C4-2B (cell line): ENCODE data around the gene INPP4A.

Source experiments
- ZFX ChIP-seq: fragments of 450-650 bp; IDR thresholded peaks from 2 replicates; pipeline ENCODE4 v1.6.1; 2017
- TF ChIP-seq, protein P1 (sequence below): fragments of 450-650 bp; conservative IDR thresholded peaks from 2 replicates; pipeline ENCODE4 v1.5.1; 2017; ENCODE audit warnings: mild to moderate bottlenecking

DNA sequence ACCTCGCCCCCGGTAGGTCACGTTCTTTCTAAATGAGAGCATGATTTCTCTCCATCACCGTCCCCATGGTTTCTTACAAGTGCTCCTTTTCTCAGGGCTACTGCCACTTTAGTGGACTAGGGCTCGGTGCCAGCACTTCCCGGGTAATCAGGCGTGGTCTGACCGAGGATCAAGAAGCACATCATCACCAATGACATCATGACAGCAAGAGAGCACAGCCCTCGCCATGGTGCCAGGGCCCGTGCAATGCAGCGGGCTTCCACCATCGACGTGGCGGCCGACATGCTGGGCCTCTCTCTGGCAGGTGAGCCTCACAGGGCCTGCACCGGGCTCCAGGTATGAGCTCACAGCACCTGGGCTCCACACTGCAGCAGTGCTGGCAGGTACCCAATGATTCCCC lies 75.2 kb downstream of the INPP4A start:
- TF ChIP-seq, protein P1, sequence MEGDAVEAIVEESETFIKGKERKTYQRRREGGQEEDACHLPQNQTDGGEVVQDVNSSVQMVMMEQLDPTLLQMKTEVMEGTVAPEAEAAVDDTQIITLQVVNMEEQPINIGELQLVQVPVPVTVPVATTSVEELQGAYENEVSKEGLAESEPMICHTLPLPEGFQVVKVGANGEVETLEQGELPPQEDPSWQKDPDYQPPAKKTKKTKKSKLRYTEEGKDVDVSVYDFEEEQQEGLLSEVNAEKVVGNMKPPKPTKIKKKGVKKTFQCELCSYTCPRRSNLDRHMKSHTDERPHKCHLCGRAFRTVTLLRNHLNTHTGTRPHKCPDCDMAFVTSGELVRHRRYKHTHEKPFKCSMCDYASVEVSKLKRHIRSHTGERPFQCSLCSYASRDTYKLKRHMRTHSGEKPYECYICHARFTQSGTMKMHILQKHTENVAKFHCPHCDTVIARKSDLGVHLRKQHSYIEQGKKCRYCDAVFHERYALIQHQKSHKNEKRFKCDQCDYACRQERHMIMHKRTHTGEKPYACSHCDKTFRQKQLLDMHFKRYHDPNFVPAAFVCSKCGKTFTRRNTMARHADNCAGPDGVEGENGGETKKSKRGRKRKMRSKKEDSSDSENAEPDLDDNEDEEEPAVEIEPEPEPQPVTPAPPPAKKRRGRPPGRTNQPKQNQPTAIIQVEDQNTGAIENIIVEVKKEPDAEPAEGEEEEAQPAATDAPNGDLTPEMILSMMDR: no peak
- TF ChIP-seq ZFX: no peak
